GM19193 (cell line): ENCODE data around the gene LYAR.

Experiments used
- POLR2A ChIP-seq: IDR thresholded peaks from 4 replicates; pipeline ENCODE4 v1.6.1; 2011; ENCODE audit not compliant: insufficient read depth, insufficient read length; ENCODE audit errors: extremely low read depth

The LYAR gene

GRCh38 chr4:4323705-4324534, 34.0 kb upstream of the LYAR start:
- no peak for TF ChIP-seq POLR2A

- no peak for TF ChIP-seq POLR2A
Observed at GRCh38 chr4:4321951-4322688, 32.2 kb upstream of the LYAR start.

- no peak for TF ChIP-seq POLR2A
Observed at GRCh38 chr4:4320951-4321714, 31.2 kb upstream of the LYAR start.

- no peak for TF ChIP-seq POLR2A
Observed at GRCh38 chr4:4320528-4320927, 30.6 kb upstream of the LYAR start.

- no peak for TF ChIP-seq POLR2A
Observed at GRCh38 chr4:4317496-4318232, 27.7 kb upstream of the LYAR start.

GRCh38 chr4:4316150-4316495, 26.2 kb upstream of the LYAR start:
- TF ChIP-seq POLR2A: no peak

GRCh38 chr4:4315461-4316149, 25.7 kb upstream of the LYAR start:
- no peak for TF ChIP-seq POLR2A

- no peak for TF ChIP-seq POLR2A
Observed at GRCh38 chr4:4311193-4311592, 21.2 kb upstream of the LYAR start.

GRCh38 chr4:4308800-4309441, 19.0 kb upstream of the LYAR start:
- no peak for TF ChIP-seq POLR2A

- no peak for TF ChIP-seq POLR2A
Observed at GRCh38 chr4:4306920-4307319, 17.0 kb upstream of the LYAR start.

GRCh38 chr4:4302416-4302815, 12.5 kb upstream of the LYAR start:
- no peak for TF ChIP-seq POLR2A

- TF ChIP-seq POLR2A: no peak
Observed at GRCh38 chr4:4302001-4302400, 12.0 kb upstream of the LYAR start.

GRCh38 chr4:4299006-4299405, 9.1 kb upstream of the LYAR start:
- no peak for TF ChIP-seq POLR2A

GRCh38 chr4:4296283-4296846, 6.4 kb upstream of the LYAR start:
- no peak for TF ChIP-seq POLR2A

- TF ChIP-seq POLR2A: no peak
Observed at GRCh38 chr4:4293279-4293678, 3.3 kb upstream of the LYAR start.
